Mesangial cell (primary cell): ENCODE measurements around the gene SLC22A5. TPM values are rescaled to one million over a fixed set of nuclear protein-coding genes. Genes with fewer than 3 reads are reported as not detected.

ENCODE experiments used
- total RNA-seq: library from RNA; depleted of rRNA; stranded (reverse); fragments of >200 nt; gene quantifications from 2 replicates; pipeline ENCODE4 v1.2.3, GENCODE V29; 2015

The SLC22A5 gene
- total RNA-seq: 9.9 and 24.8 TPM in 2 replicates

DNA sequence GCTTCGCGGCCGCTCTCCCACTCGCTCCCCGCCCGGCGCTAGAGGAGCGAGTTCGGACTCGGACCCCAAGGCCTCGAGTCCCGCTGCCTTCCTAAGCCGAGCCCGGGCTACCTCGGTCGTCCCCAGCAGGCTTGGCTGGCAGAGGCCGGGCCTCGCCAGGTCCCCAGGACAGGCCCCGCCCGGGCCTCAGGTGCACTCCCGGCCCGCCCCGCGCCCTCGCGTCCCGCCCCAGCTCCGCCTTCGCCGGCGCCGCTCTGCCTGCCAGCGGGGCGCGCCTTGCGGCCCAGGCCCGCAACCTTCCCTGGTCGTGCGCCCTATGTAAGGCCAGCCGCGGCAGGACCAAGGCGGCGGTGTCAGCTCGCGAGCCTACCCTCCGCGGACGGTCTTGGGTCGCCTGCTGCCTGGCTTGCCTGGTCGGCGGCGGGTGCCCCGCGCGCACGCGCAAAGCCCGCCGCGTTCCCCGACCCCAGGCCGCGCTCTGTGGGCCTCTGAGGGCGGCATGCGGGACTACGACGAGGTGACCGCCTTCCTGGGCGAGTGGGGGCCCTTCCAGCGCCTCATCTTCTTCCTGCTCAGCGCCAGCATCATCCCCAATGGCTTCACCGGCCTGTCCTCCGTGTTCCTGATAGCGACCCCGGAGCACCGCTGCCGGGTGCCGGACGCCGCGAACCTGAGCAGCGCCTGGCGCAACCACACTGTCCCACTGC lies at the start of gene SLC22A5:
Gene SLC22A5 (plus strand): TSS at position 237 of the 707 bp plus-strand sequence. CDS start 263 bp downstream, at position 500.

Other genes starting within 250 kb of the SLC22A5 start
- 53.4 and 68.9 TPM in 2 replicates for gene P4HA2, start 141.9 kb upstream of the SLC22A5 start, total RNA-seq
- 171 and 182 TPM in 2 replicates for gene PDLIM4, start 112.0 kb upstream of the SLC22A5 start, total RNA-seq
- 1.1 and 2.1 TPM in 2 replicates for gene SLC22A4, start 75.3 kb upstream of the SLC22A5 start, total RNA-seq
- gene IRF1, start 121.1 kb downstream of the SLC22A5 start, total RNA-seq: 22.0 and 32.7 TPM in 2 replicates
- not detected in 2 replicates for gene IL5, start 173.8 kb downstream of the SLC22A5 start, total RNA-seq
- 6.5 and 7.5 TPM in 2 replicates for gene RAD50, start 187.3 kb downstream of the SLC22A5 start, total RNA-seq